ENCODE measurements around the gene GCSAM. TPM values are rescaled to one million over a fixed set of nuclear protein-coding genes. Genes with fewer than 3 reads are reported as not detected.

GCSAM gene
- total and polyA plus RNA-seq, 3 donors from 2014 or later = 0.06 to 0.63 (median 0.42) TPM

GRCh38 chr3:112093180-112093522 is 39.9 kb downstream of the GCSAM start:
- Histone ChIP-seq H3K4me1 (no peaks in the 10 kb centered on the region), H3K36me3 (ENCODE audit: low read depth, missing control alignments) (no peaks in the 10 kb centered on the region), H3K27me3 (no peaks in the 10 kb centered on the region), H3K27ac (no peak overlapping the region), H3K9me3 (no peaks in the 10 kb centered on the region), H3K4me3 (no peak overlapping the region)
- intact Hi-C loops (cut with DNase I; ENCODE audit: low total_unique reads) = no loop called here
- no peak for DNase-seq
- TF ChIP-seq CTCF (IDR thresholded peaks at IDR 0.05) (no peak), POLR2A (IDR thresholded peaks at IDR 0.05) (no peak)

- Histone ChIP-seq H3K4me3 (no peak overlapping the region), H3K27me3 (no peaks in the 10 kb centered on the region), H3K9me3 (no peaks in the 10 kb centered on the region), H3K27ac (no peak overlapping the region), H3K4me1 (no peaks in the 10 kb centered on the region), H3K36me3 (ENCODE audit: low read depth, missing control alignments) (no peaks in the 10 kb centered on the region)
- intact Hi-C loops (cut with DNase I; ENCODE audit: low total_unique reads) = no loop called here
- 38 to 44% methylated on average over 6 of the region's 6 CpGs for WGBS, 2 donors
- DNase-seq = no peak
- TF ChIP-seq POLR2A (IDR thresholded peaks at IDR 0.05) = no peak
- TF ChIP-seq CTCF (IDR thresholded peaks at IDR 0.05) = no peak
Observed at GRCh38 chr3:112092496-112093179, 40.4 kb downstream of the GCSAM start.

- no peak overlapping the region for H3K4me3 ChIP-seq
- TF ChIP-seq POLR2A (IDR thresholded peaks at IDR 0.05) (no peak), CTCF (IDR thresholded peaks at IDR 0.05) (no peak)
- no peaks in the 10 kb centered on the region for H3K27me3 ChIP-seq
- no peaks in the 10 kb centered on the region for H3K36me3 ChIP-seq (ENCODE audit: low read depth, missing control alignments)
- no peaks in the 10 kb centered on the region for H3K4me1 ChIP-seq
- 85 to 89% methylated on average over 6 of the region's 6 CpGs for WGBS, 2 donors
- no peak for DNase-seq
- intact Hi-C loops (cut with DNase I; ENCODE audit: low total_unique reads) = no loop called here
- no peaks in the 10 kb centered on the region for H3K9me3 ChIP-seq
- H3K27ac ChIP-seq = no peak overlapping the region
Observed at GRCh38 chr3:112090887-112091586, 42.0 kb downstream of the GCSAM start.

GRCh38 chr3:112089956-112090886 is 42.8 kb downstream of the GCSAM start:
- TF ChIP-seq POLR2A (IDR thresholded peaks at IDR 0.05) (no peak), CTCF (IDR thresholded peaks at IDR 0.05) (no peak)
- no peak overlapping the region for H3K27ac ChIP-seq

More at GRCh38 chr3:112089956-112090886, 42.8 kb downstream of the GCSAM start:
- intact Hi-C loops (cut with DNase I; ENCODE audit: low total_unique reads) = no loop called here
- DNase-seq = no peak
- no peak overlapping the region for H3K4me3 ChIP-seq
- no peaks in the 10 kb centered on the region for H3K9me3 ChIP-seq
- no peaks in the 10 kb centered on the region for H3K4me1 ChIP-seq
- no peaks in the 10 kb centered on the region for H3K36me3 ChIP-seq (ENCODE audit: low read depth, missing control alignments)
- WGBS, 2 donors = 81 to 86% methylated on average over 9 of the region's 9 CpGs
- H3K27me3 ChIP-seq = no peaks in the 10 kb centered on the region

Data from testis (tissue), 3 donors.